Measurements from ENCODE around the gene MACROH2A1.
"Not testable (repeated sequence)": the region's sequence is repeated elsewhere in the genome, so short reads cannot be mapped to it uniquely, and the experiment has no call there.

Gene MACROH2A1

DNA sequence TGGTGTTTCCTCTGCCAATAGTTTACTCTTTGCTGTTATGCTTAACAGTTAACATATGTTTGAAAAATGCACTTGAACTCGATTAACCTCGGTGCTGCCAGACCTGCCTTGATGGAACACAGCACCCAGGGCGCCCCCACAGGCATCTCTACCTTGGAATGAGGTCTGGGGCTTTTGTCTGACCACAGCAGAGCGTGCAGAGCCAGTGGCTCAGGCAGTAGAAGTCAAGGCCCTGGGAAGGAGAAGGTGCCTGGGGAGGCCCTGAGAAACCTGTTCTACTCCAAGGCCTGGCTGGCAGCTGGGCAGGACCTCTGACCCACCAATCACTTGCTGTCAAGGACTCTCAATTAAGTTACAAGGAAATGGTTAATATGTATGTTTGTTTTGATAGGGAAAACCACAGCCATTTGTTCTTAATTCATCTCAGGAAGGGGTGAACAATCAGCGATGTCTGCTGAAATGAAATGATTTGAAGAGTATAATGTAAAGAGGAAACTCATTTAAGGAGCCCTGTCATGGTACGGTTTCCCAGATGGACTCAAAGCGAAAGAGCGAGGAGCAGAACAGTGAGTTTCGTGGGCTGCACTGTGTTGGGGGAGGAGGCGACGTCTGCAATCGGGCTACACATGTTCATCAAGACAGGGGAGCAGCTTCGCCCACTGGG is 21.9 kb downstream of the MACROH2A1 start:
- no peak for DNase-seq

DNA sequence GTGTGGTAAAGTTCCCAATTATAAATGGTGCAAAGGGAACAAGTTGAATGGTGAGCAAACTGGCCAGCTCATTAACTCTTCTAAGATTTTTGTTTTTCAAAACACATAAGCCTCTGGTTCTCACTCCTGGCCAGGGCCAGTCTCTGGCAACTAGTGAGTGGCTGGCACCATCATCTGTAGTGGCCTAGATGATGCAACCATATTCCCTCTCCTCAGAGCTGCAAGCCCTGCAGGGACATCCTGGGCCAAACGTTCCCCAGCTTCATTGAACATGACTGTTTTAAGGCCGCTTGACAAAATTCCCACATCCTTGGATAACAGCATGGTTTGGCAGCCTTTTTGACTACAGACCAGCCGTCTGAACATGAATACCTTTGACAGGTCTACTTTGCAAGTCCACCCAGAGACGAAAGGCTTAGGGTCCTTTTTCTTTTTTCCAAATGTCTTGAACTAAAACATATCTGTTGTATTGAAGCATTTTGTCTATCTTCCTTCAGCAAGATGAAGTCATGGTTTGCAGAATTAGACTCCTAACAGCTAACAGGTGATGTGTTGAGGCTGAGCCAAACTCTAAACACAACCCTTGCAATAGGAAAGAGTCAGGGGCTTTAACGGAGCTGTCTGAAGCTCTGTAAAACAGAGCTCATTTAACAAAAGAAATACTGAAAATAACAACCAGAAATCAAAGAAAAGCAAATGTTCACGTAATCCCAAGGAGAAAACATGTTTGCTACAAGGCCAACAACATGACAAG is 23.8 kb downstream of the MACROH2A1 start:
- DNase-seq, result no peak

DNA sequence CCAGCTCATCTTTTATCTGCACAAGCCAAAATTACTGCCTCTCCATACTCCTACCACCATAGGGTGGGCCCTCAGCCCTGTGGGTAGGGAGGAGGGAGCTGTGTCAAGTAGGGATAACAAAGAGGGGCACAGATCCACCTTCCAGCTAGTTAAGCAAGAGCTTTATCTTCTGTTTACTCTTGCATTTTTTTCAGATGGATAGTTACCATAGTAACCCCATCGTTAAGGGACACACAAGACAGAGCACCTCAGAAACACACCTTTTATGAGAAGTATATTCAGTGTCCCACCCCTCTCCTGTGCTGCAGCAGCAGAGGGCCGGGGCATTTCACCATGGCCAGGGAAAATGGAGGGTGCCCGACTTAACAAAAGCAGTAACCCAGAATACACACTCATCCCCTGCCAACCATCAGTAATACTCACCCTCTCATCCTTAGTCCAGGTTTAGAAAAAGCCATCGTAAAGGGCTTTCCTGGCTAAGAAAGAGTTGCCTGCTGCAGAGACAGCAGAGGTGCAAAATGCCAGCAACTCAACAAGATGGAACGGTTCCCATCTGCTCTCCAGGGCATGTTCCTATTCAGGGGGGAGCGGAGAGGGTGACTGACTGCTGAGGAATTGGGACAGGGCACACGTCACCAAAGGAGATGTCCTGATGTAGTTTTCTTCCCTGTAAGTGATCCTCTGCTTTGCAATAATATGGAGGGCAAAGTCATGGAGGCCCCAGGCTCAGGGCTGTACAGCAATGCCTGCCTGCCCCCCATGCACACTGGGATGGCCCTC is 25.1 kb downstream of the MACROH2A1 start:
- DNase-seq, result no peak

DNA sequence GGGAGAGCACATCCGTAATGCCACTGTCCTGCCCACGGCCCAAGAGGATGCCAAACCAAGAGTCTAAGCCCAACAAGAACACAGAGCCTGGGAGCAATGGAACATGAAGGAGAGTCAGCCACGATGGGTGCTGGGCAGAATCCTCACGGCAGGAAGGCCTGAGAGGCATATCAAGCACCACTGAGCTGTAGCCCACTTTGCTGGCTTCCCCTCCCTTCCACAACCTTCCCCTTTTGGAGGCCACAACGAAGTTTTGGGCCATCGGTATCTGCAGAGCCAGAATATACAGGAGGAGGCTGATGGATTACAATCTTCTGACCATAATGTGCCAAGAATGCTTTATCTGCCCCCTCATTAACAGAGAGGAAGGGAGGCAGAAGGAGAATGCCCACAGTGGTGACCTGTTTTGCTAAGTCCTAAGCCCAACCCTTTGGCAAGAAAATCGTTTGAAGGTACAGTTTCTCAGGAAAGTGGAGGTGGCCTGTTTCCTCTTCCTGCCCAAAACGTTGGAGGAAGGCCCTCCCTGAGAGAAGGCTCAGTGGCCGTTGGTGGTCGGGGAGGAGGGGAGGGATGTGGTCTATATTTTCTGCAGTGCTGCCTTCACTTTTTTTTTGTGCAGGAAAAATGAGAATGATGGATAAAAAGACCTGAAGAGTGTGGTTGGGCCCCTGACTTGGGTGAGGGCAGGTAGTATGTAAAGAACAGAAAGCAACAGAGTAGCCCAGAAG is 26.2 kb downstream of the MACROH2A1 start:
- DNase-seq, result no peak

DNA sequence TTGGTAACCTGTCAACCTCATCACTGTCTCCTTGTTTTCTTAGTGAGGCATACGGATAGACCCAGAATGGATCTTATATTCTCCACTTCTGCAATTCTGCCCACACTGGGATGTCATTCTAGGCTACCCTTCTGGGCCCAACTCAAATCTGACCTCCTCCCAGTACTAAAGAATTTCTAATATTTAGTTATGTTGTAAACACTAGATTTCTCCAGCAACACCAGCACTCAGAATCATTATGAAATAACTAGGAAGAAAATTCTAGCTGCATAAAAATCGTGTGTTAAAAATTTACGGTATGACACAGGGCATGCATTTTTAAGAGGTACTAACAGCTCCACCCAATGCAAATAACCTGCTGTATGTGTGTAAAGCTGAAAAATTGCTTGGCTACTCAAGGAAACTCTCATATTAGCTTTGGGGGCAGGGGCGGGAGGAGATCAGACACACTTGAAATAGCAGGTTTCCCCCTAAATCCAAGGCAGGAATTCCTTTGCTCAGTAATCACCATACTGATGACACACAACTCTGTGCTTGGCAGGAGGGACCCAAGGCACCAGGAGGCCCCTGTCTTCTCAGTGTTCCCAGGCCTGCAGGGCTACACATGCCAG is 27.3 kb downstream of the MACROH2A1 start:
- DNase-seq, result no peak

DNA sequence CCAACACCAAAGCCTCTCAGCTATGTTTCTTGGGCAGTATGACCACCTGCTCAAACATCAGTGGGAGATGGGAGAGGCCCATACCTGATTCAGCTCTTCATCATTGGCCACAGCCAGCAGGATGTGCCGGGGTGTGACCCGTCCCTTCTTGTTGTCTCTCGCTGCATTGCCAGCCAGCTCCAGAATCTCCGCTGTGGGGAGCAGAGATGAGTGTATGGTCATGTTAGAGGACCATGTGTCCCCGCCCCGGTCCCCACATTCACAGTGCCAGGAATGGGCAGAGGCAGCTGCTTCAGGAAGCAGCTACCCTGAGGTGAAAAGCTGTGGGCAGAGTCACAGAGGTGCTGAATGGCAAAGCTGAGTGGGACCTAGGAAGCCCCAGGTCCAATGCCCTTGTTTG is 29.1 kb downstream of the MACROH2A1 start:
- no peak for DNase-seq

DNA sequence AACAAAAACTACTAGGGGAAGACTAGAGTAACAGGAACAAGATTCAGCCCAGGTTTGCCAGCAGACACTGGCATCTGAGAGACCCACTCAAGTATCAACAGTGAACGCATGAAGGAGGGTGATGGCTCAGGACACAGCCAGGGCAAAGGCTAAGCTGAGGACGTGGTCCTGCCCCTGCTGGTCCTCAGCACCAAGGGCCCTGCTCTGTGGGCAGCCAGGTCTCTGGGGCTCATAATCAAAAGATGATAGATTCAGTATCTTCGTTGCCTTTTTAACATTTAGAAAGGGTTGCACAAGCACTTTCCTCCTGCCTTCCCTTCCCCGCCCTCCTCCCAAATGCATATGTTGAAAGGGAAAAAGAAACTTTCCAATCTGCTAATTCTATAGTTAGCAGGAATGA is 31.5 kb downstream of the MACROH2A1 start:
- DNase-seq, result no peak

DNA sequence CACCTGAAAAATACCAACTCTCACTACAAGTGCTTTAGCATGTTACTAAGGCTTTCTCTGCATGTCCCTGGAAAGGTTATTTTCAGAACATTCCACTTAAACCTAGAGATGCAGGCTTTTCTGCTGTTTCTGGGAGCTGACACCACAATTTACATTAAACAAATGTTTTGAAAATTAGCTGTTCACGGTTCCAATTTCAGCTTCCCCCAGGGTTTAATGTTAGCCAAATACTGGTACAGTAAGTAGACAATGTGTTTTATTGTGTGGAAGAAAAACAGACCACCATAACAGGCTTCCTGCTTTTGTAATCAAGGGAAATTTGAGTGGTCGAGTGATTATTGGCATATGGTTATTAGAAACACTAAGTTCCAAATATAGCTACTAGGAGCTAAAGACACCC is 32.0 kb downstream of the MACROH2A1 start:
- DNase-seq, result peak; percentile 63

DNA sequence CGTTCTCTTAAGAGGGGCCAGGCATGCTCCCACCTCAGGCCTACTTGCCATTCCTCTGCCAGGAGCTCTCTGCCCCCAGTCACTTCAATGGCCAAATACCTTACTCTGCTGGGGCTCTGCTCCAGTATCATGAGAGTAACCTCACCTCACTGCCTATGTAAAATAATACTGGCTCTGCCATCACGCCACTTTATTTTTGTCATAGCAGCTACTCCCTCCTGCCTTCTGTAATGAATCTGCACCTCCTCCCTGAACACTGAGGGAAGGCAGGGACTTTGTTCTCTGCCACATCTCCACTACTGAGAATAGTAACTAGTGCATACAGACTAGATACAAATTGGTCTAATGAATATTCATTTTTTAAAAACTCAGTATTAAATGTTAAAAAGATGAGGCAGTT is 33.8 kb downstream of the MACROH2A1 start:
- no peak for DNase-seq

DNA sequence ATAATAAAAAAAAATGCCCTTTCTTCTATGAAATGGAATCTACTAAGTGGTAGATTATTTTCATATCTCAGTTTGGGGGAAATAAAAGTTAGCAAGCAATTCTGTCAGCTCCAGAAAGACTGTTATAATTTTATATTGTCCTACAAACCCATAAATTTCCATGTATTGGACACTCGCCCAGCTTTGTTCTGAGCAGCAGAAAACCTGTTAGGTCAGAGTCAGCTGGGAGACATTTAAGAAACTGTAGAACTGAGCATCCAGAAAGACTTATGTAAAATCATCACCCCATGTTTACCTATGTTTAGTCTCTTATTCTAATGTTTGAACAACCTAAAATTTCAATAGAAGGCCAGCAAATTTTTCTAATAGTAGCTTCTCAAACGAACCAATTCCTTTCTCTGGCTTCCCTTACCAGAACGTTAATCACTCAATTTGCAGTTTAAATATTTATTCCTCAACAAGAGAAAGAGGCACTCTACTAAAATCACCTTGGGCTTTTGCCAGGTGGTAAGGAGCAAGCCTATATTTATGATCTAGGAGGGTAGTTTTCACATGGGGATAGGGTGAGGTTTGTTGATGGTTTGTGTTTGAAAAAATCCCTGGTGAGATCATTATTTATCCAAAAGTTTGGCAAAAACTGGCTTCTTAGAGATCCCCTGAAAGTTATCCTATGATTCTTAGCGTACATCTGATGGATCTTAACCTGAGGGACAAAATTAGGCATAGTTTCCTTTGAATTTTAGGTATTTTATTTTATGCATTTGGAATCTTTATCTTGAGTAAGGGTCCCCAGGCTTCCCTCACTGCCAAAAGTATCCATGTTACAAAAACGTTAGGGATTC is 34.4 kb downstream of the MACROH2A1 start:
- DNase-seq, result peak; percentile 50

DNA sequence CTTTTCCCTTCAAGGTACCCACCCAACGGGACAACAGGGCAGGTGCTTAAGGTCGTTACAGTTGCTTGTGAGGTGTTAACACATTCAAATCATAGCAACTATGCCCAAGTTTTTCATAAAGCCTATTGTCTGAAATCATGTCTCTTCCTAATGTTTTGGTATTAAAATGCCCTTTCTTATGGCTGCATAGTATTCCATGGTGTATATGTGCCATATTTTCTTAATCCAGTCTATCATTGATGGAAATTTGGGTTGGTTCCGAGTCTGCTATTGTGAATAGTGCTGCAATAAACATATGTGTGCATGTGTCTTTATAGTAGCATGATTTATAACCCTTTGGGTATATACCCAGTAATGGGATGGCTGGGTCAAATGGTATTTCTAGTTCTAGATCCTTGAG is 35.7 kb downstream of the MACROH2A1 start:
- DNase-seq, result not testable (repeated sequence)

DNA sequence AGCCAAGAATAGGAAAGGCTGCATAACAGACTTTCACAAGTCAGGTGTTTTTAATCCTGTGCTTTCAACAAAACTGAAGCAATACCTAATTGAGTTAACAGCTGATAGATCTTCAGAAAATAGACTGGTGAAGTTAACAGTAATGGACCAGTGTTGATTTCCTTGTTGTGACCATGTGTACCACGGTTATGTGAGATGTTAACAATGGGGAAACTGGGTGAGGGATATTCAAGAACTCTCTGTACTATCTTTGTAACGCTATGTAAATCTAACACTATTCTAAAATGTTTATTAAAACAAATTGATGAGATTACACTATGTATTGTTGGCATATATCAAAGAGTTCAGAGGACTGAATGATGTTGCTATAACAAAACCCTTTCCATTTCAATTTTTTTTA is 36.9 kb downstream of the MACROH2A1 start:
- no peak for DNase-seq

DNA sequence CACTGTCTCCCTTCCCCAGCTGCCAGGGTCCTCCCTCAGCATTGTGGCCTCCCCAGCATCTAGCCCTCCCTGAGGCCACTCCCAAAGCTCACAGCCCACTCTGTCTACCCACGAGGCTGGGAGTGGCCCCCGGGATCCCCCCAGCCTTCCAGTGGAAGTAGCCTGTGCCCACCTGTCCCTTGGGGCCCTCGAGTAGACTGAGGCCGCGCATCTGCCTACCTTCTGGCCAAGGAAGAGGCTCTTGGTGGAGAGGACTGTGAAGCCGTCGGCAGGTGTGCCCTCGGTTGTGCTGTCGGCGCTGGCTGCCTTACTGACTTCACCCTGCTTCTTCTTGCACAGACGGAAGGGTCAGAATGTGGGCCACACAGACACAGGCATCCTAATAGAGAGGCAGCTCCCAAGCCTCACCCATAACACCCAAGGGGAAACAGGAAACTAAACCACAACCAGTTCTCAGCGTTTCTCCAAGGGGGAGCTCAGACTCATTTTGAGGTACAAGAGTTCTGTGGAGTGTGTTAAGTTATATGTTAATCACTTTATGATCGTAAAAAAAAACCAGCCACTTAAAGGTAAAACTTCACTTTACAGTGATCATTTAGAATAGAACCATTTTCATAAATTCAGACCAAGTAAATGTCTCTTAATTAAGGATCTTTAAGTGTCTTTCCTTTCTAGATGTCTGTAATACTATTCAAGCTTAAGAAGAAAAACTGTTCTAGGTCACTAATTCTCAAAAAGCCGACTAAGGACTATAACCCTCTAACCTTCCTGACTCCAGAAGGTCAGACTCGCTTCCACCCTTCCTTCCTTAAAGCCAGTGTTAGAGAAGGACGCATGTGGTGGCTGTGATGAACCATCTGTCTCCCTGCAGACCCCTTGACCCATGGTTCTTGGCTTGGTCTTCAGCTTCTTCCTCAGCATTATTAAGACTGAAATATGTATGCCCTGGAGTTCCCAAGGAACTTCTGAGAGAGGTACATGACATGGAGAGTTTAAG is 38.5 kb downstream of the MACROH2A1 start:
- no peak for DNase-seq

DNA sequence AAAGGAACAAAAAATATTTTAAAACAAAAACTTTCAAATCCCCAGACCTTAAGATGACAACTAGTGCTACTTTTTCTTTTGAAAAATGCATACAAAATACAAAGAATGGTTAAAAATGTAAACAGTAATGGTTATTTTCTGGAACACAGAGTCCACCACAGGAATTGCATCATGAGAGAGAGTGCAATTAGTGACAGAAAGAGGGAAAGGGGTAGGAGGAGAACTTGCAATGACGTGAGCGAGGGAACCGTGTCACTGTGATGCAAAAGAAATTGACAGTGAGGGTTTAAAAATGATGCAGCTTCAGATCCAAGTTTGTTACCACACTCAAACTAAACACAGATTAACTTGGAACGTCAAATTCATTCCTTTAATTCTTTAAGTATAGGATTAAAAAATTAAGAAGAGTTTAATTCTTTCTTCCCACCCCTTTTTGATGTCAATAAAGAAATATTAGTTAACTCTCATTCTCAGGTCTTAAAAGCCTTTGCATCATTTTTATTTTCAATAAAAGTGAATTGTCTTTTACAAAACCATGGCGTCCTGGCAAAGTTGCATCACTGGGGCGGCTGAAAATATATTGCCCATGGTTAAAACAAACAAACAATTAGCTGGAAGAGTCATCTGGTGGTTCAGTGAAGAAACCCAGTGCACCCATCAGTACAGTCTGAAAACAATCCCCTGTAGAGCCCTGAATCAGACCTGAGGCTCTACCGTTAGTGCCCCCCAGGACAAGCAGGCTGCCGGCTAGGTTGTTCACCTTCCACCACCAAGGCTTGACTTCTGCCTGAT is 39.5 kb downstream of the MACROH2A1 start:
- no peak for DNase-seq

DNA sequence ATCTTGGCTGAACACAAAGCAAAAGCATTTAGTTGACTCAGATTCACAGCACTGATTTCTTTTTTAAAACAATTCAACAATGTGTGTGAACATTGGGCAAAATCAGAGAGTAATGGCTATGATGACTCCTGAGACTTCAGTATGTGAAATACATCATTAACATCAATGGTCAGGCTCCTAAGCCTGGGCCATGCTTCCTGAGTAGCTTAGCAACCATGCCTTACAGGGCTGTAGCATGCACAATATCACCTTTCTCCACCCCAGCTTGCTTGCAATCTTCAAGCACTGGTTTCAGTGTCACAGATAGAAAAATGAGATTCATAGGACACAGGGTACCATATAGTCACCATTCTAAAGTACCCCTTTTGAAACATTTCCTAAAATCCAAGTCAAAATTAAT is 41.3 kb downstream of the MACROH2A1 start:
- no peak for DNase-seq

DNA sequence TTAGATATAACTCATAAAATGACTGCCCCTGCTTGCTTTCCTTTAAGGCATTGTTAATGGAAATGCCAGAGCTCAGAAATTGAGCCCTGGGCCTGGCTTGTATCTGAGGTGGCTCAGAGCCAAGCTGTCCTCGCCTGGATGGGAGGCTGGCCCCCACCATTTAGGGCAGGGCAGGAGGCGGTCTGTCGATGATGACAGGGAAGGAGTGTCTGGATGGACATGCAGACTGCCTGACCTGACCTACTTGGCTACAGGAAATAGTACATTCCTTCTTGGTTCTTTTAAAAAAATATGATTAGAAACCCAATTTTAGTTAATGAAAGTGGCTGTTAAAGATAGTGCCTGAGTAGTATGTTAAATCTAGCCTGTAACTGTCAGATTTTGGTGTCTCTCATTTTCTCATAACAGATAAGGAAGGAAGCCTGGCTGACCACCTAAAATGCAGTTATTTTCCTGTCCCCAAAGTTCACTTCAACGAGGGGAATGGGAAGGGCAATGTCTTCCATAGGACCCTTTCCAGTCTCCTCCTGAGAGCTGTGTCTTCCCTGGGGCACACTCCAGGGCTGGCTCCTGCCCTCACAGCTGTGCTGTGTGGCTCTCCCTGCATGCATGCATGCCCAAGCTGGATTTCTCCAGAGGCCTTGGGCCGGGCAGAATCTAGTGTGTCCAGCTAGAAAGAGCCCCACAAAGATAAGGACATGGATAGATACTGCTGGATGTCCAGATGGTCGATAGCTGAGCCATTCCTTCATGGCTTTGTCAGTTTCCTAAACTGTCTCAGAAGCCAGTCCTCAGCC is 42.3 kb downstream of the MACROH2A1 start:
- no peak for DNase-seq

DNA sequence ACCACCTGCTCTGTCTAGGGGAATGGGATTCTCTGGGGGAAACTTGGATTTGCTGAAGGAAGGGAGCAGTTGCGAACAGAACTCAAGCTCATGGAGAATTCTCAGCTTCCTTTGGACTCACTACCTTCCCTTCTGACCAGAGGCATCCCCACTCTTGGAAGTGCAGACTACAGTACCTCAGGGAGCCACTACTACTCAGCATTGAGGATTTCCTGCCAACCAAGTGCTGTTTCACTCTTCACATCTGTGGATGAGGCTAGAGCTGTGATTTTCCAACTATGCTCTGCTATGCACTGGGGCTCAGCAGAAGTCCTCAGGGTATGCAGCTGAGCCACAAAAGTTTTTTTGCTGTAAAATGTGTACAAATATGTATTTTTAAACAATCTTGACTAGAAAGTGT is 43.9 kb downstream of the MACROH2A1 start:
- DNase-seq, result no peak

DNA sequence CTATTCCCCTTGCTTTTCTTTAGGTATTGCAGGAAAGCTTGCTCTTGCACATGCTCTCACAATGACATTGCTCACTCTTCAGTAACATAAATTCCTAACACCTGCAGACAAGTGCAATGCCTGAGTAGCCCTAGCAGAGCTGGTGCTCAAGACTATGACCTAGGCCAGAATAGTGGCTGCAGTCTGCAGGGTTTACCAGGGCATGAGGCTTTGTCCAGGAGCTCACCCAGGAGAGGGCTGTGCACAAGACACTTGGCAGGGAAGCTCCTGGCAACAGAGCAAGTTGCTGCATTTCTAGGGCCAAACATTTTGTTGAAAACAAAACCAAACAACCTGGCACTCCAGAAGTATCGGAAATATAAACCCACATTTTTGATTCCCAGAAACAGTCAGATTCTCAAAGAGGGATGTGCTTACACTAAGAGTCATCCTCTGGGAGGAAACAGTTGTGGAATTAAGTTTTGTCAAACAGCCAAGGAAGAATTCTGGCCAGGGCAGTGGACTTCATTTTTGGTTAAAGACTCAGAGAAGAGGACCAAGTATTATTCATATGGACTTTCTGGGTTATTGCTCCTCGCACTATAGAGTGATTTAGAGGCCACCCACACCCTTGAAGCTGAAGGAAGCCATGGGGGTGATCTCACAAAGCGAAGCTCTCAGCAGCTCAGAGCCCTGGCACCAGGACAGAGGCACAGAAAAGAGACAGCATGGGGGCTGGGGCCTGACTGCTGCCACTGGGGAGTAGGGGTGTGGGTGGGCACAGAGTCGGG is 44.9 kb downstream of the MACROH2A1 start:
- no peak for DNase-seq
